ENCODE data around the gene FGFBP2. TPM values are rescaled to one million over a fixed set of nuclear protein-coding genes. Genes with fewer than 3 reads are reported as not detected.

Gene FGFBP2, protein sequence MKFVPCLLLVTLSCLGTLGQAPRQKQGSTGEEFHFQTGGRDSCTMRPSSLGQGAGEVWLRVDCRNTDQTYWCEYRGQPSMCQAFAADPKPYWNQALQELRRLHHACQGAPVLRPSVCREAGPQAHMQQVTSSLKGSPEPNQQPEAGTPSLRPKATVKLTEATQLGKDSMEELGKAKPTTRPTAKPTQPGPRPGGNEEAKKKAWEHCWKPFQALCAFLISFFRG
- total RNA-seq = 84.5 TPM

DNA sequence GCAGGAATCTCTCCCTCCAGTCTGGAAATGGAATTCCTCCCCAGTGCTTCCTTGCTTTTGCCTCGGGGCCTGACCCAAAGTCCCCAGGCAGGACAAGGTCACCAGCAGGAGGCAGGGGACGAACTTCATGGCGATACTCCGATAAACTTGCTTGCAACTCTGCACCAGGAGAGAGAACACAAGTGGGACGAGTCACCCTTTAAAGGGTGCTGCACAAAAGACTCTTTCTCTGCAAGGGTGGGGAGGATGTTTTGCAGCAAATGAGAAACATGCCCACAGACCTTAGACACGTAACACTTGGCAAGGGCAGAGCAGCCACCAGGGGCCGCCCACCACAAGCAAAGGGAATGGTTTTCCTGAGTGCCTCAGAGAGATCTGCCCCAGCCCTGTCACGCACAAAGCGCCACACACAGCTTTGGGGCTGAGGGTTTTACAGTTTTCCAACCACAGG is at the start of gene FGFBP2:
Gene FGFBP2, minus strand, starts transcription at position 175 of the 451 bp plus-strand sequence. Its CDS starts 46 bp downstream, at position 129.
- Histone ChIP-seq H3K9me3 (ENCODE audit: low read depth, low read length) (no peaks in the 10 kb centered on the region), H3K4me3 (ENCODE audit: low read length) (peak within 1 kb of the TSS; percentile 25), H3K4me1 (ENCODE audit: insufficient read depth, low read length) (peaks cover 29% of the 10 kb centered on the region), H3K27me3 (ENCODE audit: insufficient read depth, low read length) (no peaks in the 10 kb centered on the region)

DNA sequence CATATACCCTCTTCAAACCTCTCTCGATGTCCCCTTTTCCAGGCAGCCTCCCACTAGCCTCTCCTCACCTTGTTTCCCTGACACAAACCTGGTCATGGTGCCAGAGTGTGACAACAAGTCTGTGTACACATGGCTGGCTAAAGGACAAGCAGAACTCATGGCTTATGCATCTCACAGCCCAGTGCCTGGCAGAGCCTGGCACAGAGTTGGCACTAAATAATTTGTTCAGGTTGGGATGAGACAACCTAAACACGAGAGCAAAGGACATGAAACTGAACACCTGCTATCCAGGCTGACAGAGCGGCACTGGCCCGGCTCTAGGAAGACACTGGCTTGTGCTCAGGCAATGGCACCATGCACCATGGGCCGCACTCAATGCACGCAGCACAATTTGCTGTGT is 48.2 kb upstream of the FGFBP2 start:
- H3K4me1 ChIP-seq (ENCODE audit: insufficient read depth, low read length) = no peaks in the 10 kb centered on the region
- H3K27me3 ChIP-seq (ENCODE audit: insufficient read depth, low read length) = no peaks in the 10 kb centered on the region
- H3K9me3 ChIP-seq (ENCODE audit: low read depth, low read length) = no peaks in the 10 kb centered on the region
- no peak overlapping the region for H3K4me3 ChIP-seq (ENCODE audit: low read length)

- Histone ChIP-seq H3K27me3 (ENCODE audit: insufficient read depth, low read length) (no peaks in the 10 kb centered on the region), H3K4me1 (ENCODE audit: insufficient read depth, low read length) (no peaks in the 10 kb centered on the region), H3K9me3 (ENCODE audit: low read depth, low read length) (no peaks in the 10 kb centered on the region), H3K4me3 (ENCODE audit: low read length) (no peak overlapping the region)
These were observed 46.2 kb upstream of the FGFBP2 start for GRCh38 chr4:16009153-16009552.

DNA sequence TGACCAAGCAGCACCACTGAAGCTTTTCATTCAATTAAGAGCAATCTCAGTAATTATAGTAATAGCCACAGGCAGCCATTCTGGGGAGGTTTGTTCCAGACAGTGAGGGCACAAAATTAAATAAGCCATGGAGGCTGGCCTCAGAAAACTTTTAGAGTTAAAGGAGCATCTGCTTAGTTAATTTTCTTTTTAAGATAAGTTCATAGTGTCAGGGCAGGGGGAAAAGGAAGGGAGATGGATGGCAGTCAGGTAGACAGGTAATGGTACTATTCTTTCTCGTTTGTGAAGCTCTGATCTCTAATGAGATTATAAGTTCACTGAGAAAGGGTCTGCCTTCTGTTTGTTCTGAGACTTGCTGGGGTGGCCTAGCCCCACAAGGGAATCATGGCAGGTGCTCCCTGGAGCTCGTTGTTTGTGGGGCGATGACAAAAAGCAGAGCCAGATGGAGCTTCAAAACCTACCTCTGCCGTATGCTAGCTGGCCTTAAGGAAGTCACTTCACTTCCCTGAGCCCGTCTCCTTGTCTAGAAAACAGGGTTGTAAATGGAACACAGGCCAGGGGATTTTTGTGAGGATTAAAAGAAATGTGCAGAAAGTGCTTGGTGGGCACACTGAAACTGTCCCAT is 44.6 kb upstream of the FGFBP2 start:
- H3K4me3 ChIP-seq (ENCODE audit: low read length) = no peak overlapping the region
- no peaks in the 10 kb centered on the region for H3K27me3 ChIP-seq (ENCODE audit: insufficient read depth, low read length)
- no peaks in the 10 kb centered on the region for H3K9me3 ChIP-seq (ENCODE audit: low read depth, low read length)
- H3K4me1 ChIP-seq (ENCODE audit: insufficient read depth, low read length) = no peaks in the 10 kb centered on the region

- Histone ChIP-seq H3K4me1 (ENCODE audit: insufficient read depth, low read length) (no peaks in the 10 kb centered on the region), H3K4me3 (ENCODE audit: low read length) (no peak overlapping the region), H3K27me3 (ENCODE audit: insufficient read depth, low read length) (no peaks in the 10 kb centered on the region), H3K9me3 (ENCODE audit: low read depth, low read length) (no peaks in the 10 kb centered on the region)
These were observed 43.9 kb upstream of the FGFBP2 start for GRCh38 chr4:16006771-16007446.

DNA sequence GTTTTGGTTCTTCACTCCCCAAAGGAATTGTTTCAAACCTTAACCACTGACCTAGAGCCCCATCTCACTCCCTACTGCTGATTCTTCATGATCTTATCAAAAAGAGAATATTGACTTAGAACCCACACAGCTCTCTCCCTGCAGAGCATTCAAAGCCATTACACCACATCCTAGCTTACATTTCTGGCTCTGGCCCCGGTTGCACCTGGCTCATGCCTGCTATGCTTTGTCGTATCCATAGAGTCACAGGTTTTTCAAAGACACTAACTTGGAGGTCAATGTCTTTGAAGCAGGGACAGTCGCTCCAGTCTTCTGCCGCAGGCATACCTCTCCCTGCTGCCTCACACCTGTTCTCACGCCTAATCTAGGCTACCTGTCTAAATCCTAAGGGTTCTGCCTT is 42.7 kb upstream of the FGFBP2 start:
- H3K27me3 ChIP-seq (ENCODE audit: insufficient read depth, low read length) = no peaks in the 10 kb centered on the region
- no peaks in the 10 kb centered on the region for H3K9me3 ChIP-seq (ENCODE audit: low read depth, low read length)
- H3K4me1 ChIP-seq (ENCODE audit: insufficient read depth, low read length) = no peaks in the 10 kb centered on the region
- no peak overlapping the region for H3K4me3 ChIP-seq (ENCODE audit: low read length)

DNA sequence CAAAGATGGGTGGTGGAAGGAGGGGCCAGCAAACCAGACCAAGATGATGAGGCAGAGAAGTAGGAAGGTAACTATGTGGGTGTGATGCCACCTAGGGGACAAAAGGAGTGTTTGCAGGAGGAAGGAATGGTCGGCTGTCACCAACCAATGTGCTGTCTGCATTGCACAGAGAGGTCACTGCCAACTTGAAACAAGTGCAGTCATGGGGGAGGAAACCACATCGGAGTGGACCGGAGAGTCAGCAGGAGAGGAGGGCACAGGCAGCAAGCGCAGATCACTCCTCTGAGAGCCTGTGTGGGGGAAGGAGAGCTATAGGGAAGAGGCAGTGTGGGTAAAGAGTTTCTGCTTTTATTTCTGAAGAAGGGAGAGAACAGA is 38.5 kb upstream of the FGFBP2 start:
- no peaks in the 10 kb centered on the region for H3K27me3 ChIP-seq (ENCODE audit: insufficient read depth, low read length)
- H3K4me1 ChIP-seq (ENCODE audit: insufficient read depth, low read length) = no peaks in the 10 kb centered on the region
- no peak overlapping the region for H3K4me3 ChIP-seq (ENCODE audit: low read length)
- no peaks in the 10 kb centered on the region for H3K9me3 ChIP-seq (ENCODE audit: low read depth, low read length)

DNA sequence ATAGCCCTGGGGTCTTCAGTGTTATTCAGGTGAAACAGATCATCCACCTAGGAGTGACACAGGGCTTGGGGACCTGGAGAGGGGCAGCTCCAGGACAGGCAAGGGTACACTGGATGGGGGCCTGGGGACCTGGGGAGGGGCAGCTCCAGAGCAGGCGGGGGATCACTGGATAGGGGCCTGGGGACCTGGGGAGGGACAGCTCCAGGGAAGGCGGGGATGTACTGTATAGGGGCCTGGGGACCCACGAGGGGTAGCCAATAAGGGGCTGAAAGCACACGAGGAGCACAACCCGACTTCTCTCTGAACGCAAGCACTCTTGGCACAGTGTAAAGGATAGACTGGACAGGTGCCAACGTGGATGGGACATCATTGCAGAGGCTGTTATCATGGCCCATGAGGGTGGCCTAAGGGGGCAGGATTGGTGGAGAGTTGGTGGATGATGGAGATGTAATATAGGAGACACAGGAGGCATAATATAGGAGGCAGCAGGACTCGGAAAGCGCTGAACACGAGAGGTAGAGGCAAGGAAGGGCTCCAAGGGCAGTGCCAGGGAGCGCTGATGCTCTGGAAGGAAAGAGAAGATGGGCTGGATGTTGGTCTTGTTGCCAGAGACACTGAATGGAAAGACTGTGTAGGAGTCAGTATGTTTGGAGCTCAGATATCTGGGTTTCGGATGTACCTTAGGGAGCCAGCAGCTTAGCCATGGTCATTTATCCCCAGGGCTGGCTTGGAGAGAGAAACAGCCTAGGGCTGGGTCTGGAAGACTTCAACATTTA is 37.9 kb upstream of the FGFBP2 start:
- Histone ChIP-seq H3K27me3 (ENCODE audit: insufficient read depth, low read length) (no peaks in the 10 kb centered on the region), H3K4me1 (ENCODE audit: insufficient read depth, low read length) (no peaks in the 10 kb centered on the region), H3K9me3 (ENCODE audit: low read depth, low read length) (no peaks in the 10 kb centered on the region), H3K4me3 (ENCODE audit: low read length) (no peak overlapping the region)

GRCh38 chr4:15996773-15997172 is 33.8 kb upstream of the FGFBP2 start:
- H3K9me3 ChIP-seq (ENCODE audit: low read depth, low read length) = no peaks in the 10 kb centered on the region
- H3K4me1 ChIP-seq (ENCODE audit: insufficient read depth, low read length) = peaks cover 6% of the 10 kb centered on the region
- no peak overlapping the region for H3K4me3 ChIP-seq (ENCODE audit: low read length)
- no peaks in the 10 kb centered on the region for H3K27me3 ChIP-seq (ENCODE audit: insufficient read depth, low read length)

GRCh38 chr4:15995826-15996225 is 32.9 kb upstream of the FGFBP2 start:
- Histone ChIP-seq H3K27me3 (ENCODE audit: insufficient read depth, low read length) (no peaks in the 10 kb centered on the region), H3K9me3 (ENCODE audit: low read depth, low read length) (no peaks in the 10 kb centered on the region), H3K4me3 (ENCODE audit: low read length) (no peak overlapping the region), H3K4me1 (ENCODE audit: insufficient read depth, low read length) (peaks cover 10% of the 10 kb centered on the region)

- Histone ChIP-seq H3K4me1 (ENCODE audit: insufficient read depth, low read length) (peaks cover 10% of the 10 kb centered on the region), H3K27me3 (ENCODE audit: insufficient read depth, low read length) (no peaks in the 10 kb centered on the region), H3K4me3 (ENCODE audit: low read length) (no peak overlapping the region), H3K9me3 (ENCODE audit: low read depth, low read length) (no peaks in the 10 kb centered on the region)
These were observed 29.2 kb upstream of the FGFBP2 start for GRCh38 chr4:15992167-15992485.

- no peaks in the 10 kb centered on the region for H3K27me3 ChIP-seq (ENCODE audit: insufficient read depth, low read length)
- peaks cover 10% of the 10 kb centered on the region for H3K4me1 ChIP-seq (ENCODE audit: insufficient read depth, low read length)
- H3K4me3 ChIP-seq (ENCODE audit: low read length) = no peak overlapping the region
- H3K9me3 ChIP-seq (ENCODE audit: low read depth, low read length) = no peaks in the 10 kb centered on the region
These were observed 27.8 kb upstream of the FGFBP2 start for GRCh38 chr4:15990570-15991285.

GRCh38 chr4:15989424-15989823 is 26.4 kb upstream of the FGFBP2 start:
- Histone ChIP-seq H3K9me3 (ENCODE audit: low read depth, low read length) (no peaks in the 10 kb centered on the region), H3K27me3 (ENCODE audit: insufficient read depth, low read length) (no peaks in the 10 kb centered on the region), H3K4me1 (ENCODE audit: insufficient read depth, low read length) (peaks cover 10% of the 10 kb centered on the region), H3K4me3 (ENCODE audit: low read length) (no peak overlapping the region)

DNA sequence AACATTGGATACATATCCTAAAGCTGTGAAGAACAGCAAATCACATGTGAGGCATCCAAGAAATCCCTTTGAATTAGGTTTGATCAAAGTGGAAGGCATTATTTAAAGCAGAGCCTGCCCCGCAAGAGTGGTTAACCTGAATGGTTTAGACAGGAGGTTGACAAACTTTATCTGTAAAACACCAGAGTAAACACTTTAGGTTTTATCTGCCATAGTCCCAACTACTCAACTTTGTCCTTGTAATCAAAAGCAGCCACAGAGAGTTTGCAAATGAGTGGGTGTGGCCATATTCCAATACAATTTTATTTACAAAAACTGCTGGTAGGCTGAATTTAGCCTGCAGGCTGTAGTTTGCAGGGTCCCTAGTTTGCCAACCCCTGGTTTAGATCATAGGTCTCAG is 25.2 kb upstream of the FGFBP2 start:
- Histone ChIP-seq H3K27me3 (ENCODE audit: insufficient read depth, low read length) (no peaks in the 10 kb centered on the region), H3K4me1 (ENCODE audit: insufficient read depth, low read length) (peaks cover 10% of the 10 kb centered on the region), H3K4me3 (ENCODE audit: low read length) (no peak overlapping the region), H3K9me3 (ENCODE audit: low read depth, low read length) (no peaks in the 10 kb centered on the region)

DNA sequence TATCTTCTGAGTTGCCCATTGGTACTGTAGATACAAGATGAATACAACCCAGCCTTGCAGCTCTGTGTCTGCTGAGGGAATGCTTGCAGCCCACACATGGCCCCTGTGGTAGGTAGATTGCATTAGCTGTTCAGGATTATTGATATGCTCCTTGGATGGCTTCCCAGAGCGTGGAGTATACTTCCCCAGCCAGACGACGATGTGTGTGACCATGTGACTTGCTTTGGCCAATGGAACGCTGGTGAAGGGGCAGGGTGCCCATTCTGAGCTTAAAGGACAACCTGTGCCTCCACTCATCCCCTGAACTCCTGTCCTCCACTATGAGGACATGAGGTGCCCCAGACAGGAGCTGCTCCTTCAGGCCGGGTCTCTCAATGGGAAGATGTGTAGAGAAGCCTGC is 23.9 kb upstream of the FGFBP2 start:
- H3K27me3 ChIP-seq (ENCODE audit: insufficient read depth, low read length) = no peaks in the 10 kb centered on the region
- H3K9me3 ChIP-seq (ENCODE audit: low read depth, low read length) = no peaks in the 10 kb centered on the region
- H3K4me3 ChIP-seq (ENCODE audit: low read length) = no peak overlapping the region
- H3K4me1 ChIP-seq (ENCODE audit: insufficient read depth, low read length) = peaks cover 5% of the 10 kb centered on the region
